GM13976 (cell line): ENCODE results near the gene WEE1.
A peak's percentile ranks its signal among the peaks of the same experiment; 100 is the strongest.
"Not testable (repeated sequence)": the region's sequence is repeated elsewhere in the genome, so short reads cannot be mapped to it uniquely, and the experiment has no call there.

ENCODE experiments used
- DNase-seq: peaks from one replicate; pipeline ENCODE4 v3.0.0; 2012; ENCODE audit warnings: low spot score
- in situ Hi-C: fragments of 300-500 bp; cut with MboI; formaldehyde crosslinking; loops from one replicate; pipeline ENCODE4 v1.12.0; 2022; ENCODE audit warnings: low sequenced_read_pairs, mixed read lengths, inconsistent platforms; ENCODE audit not compliant: unreplicated experiment
- TF ChIP-seq, protein P1 (sequence below): IDR thresholded peaks from 2 replicates; pipeline ENCODE4 v1.5.1; 2012; ENCODE audit warnings: borderline replicate concordance, mild to moderate bottlenecking; ENCODE audit not compliant: insufficient read depth; ENCODE audit errors: extremely low read depth, missing control alignments, control extremely low read depth

The WEE1 gene

DNA sequence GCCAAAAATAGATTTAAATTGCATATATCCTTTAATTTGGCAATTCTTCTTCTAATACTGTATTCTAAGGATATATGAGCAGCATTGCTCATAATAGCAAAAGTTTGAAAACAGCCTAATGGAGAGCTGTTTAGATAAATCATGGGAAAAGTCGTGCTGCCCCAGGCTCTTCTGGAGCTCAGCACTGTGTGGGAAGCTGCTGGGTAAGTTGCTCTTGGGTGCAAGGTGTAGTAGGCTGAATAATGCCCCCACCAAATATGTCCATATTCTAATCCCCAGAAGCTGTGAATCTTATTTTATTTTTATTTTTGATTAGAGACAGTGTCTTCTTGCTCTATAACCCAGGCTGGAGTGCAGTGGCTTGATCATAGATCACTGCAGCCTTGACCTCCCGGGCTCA lies 34.9 kb upstream of the WEE1 start:
- in situ Hi-C loops: no loop called here
- TF ChIP-seq, protein P1, sequence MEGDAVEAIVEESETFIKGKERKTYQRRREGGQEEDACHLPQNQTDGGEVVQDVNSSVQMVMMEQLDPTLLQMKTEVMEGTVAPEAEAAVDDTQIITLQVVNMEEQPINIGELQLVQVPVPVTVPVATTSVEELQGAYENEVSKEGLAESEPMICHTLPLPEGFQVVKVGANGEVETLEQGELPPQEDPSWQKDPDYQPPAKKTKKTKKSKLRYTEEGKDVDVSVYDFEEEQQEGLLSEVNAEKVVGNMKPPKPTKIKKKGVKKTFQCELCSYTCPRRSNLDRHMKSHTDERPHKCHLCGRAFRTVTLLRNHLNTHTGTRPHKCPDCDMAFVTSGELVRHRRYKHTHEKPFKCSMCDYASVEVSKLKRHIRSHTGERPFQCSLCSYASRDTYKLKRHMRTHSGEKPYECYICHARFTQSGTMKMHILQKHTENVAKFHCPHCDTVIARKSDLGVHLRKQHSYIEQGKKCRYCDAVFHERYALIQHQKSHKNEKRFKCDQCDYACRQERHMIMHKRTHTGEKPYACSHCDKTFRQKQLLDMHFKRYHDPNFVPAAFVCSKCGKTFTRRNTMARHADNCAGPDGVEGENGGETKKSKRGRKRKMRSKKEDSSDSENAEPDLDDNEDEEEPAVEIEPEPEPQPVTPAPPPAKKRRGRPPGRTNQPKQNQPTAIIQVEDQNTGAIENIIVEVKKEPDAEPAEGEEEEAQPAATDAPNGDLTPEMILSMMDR: no peak

DNA sequence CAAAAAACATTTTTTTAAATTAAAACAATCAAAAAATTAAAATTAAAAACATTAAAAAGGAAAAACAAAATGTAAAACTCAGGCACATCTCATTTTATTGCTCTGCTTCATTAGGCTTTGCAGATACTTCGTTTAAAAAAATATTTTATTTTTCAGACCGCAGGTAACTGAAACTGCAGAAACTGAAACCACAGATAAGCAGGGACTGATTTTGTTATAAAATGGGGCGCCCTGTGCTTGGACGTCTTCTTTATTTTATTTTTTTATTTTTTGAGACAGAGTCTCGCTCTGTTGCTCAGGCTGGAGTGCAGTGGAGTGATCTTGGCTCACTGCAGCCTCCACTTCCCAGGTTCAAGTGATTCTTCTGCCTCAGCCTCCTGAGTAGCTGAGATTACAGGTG lies 24.3 kb upstream of the WEE1 start:
- in situ Hi-C loops, DNase-seq: not testable (repeated sequence)

More for the DNA sequence above, 34.9 kb upstream of the WEE1 start:
- no peak for DNase-seq

- DNase-seq: no peak
- in situ Hi-C loops: no loop called here
- TF ChIP-seq, protein P1: no peak
Measured at GRCh38 chr11:9550191-9550628, 23.3 kb upstream of the WEE1 start.

GRCh38 chr11:9561279-9561982 lies 12.0 kb upstream of the WEE1 start:
- TF ChIP-seq, protein P1: no peak

DNA sequence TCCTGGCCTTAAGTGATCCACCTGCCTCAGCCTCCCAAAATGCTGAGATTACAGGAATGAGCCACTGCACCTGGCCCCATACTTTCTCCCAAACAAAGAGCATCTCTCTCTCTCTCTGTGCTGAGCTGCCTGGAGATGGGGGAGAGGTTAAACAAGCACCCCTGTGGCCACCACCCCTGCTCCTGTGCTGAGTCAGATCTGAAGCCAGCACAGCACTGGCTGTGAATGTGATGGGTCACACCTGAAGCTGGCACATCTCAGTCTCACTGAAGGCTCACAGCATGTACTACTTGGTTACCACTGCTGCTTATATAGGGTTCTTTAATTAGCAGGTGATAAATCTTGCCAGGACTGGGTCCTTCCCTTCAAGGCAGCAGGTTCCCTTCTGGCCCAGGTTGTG lies 10.8 kb upstream of the WEE1 start:
- in situ Hi-C loops: no loop called here
- no peak for DNase-seq

More at GRCh38 chr11:9561279-9561982, 12.0 kb upstream of the WEE1 start:
- in situ Hi-C loops: no loop called here
- DNase-seq: no peak

GRCh38 chr11:9563196-9563730 lies 10.2 kb upstream of the WEE1 start:
- in situ Hi-C loops: no loop called here
- TF ChIP-seq, protein P1: no peak
- no peak for DNase-seq

More for the DNA sequence above, 10.8 kb upstream of the WEE1 start:
- TF ChIP-seq, protein P1: no peak

GRCh38 chr11:9565822-9566560 lies 7.5 kb upstream of the WEE1 start:
- TF ChIP-seq, protein P1: no peak
- in situ Hi-C loops: no loop called here

More at GRCh38 chr11:9565822-9566560, 7.5 kb upstream of the WEE1 start:
- peak; percentile 76 for DNase-seq
